ENCODE data around the gene GJC1. TPM values are rescaled to one million over a fixed set of nuclear protein-coding genes. Genes with fewer than 3 reads are reported as not detected.

GJC1 gene
- total RNA-seq, 1 donor from 2014 or later, result 9.9 TPM

DNA sequence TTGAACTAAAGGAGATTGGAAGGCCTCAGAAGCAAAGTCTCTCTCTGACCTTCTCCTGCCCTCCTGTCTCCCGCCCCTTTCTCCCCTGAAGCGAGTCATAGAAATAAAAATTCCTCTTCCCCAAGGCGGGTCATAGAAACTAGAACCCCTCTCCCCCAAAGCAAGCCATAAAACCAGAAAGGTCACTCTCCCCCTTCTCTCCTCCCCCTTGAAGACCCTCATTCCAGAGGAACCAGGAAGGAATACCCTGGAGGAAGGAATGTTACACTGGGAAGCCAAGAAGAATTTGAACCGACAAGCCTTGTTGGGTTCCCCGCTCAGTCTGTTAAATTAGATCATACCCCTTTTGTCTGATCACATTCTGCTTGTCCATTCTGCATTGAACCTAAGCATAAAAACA, 2.7 kb upstream of the GJC1 start:
- intact Hi-C loops (cut with DNase I), result loop anchor here (5.0 kb wide), 1 partner anchor 34 kb away; no protein-coding TSS in a partner anchor
- no peak overlapping the region for H3K4me3 ChIP-seq

GRCh38 chr17:44831371-44831770, 1.3 kb upstream of the GJC1 start:
- Histone ChIP-seq H3K4me1 (peaks cover 2 to 4% of the 10 kb centered on the region in 2 donors), H3K27ac (no peak overlapping the region), H3K4me3 (no peak overlapping the region), H3K36me3 (no peaks in the 10 kb centered on the region), H3K9me3 (no peaks in the 10 kb centered on the region), H3K27me3 (peaks cover 5% of the 10 kb centered on the region)
- TF ChIP-seq CTCF (IDR thresholded peaks at IDR 0.05), result no peak
- no peak for DNase-seq (ENCODE audit: low spot score in 2 of 2)
- intact Hi-C loops (cut with DNase I), result loop anchor here (2.0 to 5.0 kb wide), 2 partner anchors 36 to 53 kb away; no protein-coding TSS in a partner anchor

More for the DNA sequence above, 2.7 kb upstream of the GJC1 start:
- TF ChIP-seq CTCF (IDR thresholded peaks at IDR 0.05), result no peak
- Histone ChIP-seq H3K27ac (no peak overlapping the region), H3K27me3 (peaks cover 5% of the 10 kb centered on the region), H3K36me3 (no peaks in the 10 kb centered on the region), H3K9me3 (no peaks in the 10 kb centered on the region), H3K4me1 (peaks cover 2 to 4% of the 10 kb centered on the region in 2 donors)
- DNase-seq (ENCODE audit: low spot score in 2 of 2), result no peak

GRCh38 chr17:44830359-44831288, 537 bp upstream of the GJC1 start:
- Histone ChIP-seq H3K4me1 (peaks cover 2 to 4% of the 10 kb centered on the region in 2 donors), H3K36me3 (no peaks in the 10 kb centered on the region), H3K4me3 (peak overlapping the region; percentile 79 to 86), H3K27ac (peak overlapping the region; percentile 62 to 85), H3K27me3 (peaks cover 7% of the 10 kb centered on the region), H3K9me3 (no peaks in the 10 kb centered on the region)
- intact Hi-C loops (cut with DNase I), result loop anchor here (2.0 to 5.0 kb wide), 2 partner anchors 37 to 52 kb away; no protein-coding TSS in a partner anchor
- no peak for DNase-seq (ENCODE audit: low spot score in 2 of 2)
- no peak for TF ChIP-seq CTCF (IDR thresholded peaks at IDR 0.05)

- Histone ChIP-seq H3K4me3 (peak overlapping the region; percentile 79 to 86), H3K9me3 (no peaks in the 10 kb centered on the region), H3K36me3 (no peaks in the 10 kb centered on the region), H3K27ac (peak overlapping the region; percentile 62 to 85), H3K27me3 (peaks cover 7% of the 10 kb centered on the region), H3K4me1 (peaks cover 2 to 4% of the 10 kb centered on the region in 2 donors)
- TF ChIP-seq CTCF (IDR thresholded peaks at IDR 0.05), result no peak
- DNase-seq (ENCODE audit: low spot score in 2 of 2), result no peak
- intact Hi-C loops (cut with DNase I), result no loop called here
These were observed 1.1 kb downstream of the GJC1 start for GRCh38 chr17:44828919-44829522.

GRCh38 chr17:44827863-44828262, 2.2 kb downstream of the GJC1 start:
- Histone ChIP-seq H3K27ac (no peak overlapping the region), H3K36me3 (no peaks in the 10 kb centered on the region), H3K4me1 (peaks cover 2 to 5% of the 10 kb centered on the region in 2 donors), H3K4me3 (peak overlapping the region in 1 of 2 donors; percentile 86), H3K27me3 (peaks cover 7% of the 10 kb centered on the region), H3K9me3 (no peaks in the 10 kb centered on the region)
- TF ChIP-seq CTCF (IDR thresholded peaks at IDR 0.05), result no peak
- no peak for DNase-seq (ENCODE audit: low spot score in 2 of 2)
- intact Hi-C loops (cut with DNase I), result no loop called here
